GM23338 (cell line): Measurements from ENCODE around the gene LAX1. TPM values are rescaled to one million over a fixed set of nuclear protein-coding genes. Genes with fewer than 3 reads are reported as not detected.
A peak's percentile ranks its signal among the peaks of the same experiment; 100 is the strongest.
"Not testable (repeated sequence)": the region's sequence is repeated elsewhere in the genome, so short reads cannot be mapped to it uniquely, and the experiment has no call there.

Experiments
- ATAC-seq: fragments of 200-7000 bp; cut with Tn5 transposase; 3 replicates; pipeline ENCODE4 v1.9.1; 2020
- DNase-seq: peaks from one replicate; pipeline ENCODE4 v3.0.0-alpha.2; 2015; ENCODE audit warnings: low spot score
- H2AFZ ChIP-seq: fragments of 200-600 bp; sonication (generic); 2 replicates; pipeline ENCODE4 v1.8.0; 2016; ENCODE audit warnings: antibody characterized with exemption, mild to moderate bottlenecking, moderate library complexity
- H3F3A ChIP-seq: fragments of 200-600 bp; sonication (generic); replicated peaks from 2 replicates; pipeline ENCODE4 v1.8.0; 2017; ENCODE audit warnings: antibody characterized with exemption, mixed run types, low read depth
- H3K27ac ChIP-seq: fragments of 200-600 bp; sonication (generic); 2 replicates; pipeline ENCODE4 v1.6.1; 2016; ENCODE audit warnings: low read depth
- H3K27me3 ChIP-seq: fragments of 200-600 bp; sonication (generic); 2 replicates; pipeline ENCODE4 v1.8.0; 2016; ENCODE audit warnings: mild to moderate bottlenecking, mixed run types, moderate library complexity; ENCODE audit not compliant: insufficient read depth
- H3K36me3 ChIP-seq: fragments of 200-600 bp; sonication (generic); 2 replicates; pipeline ENCODE4 v1.8.0; 2016; ENCODE audit warnings: mild to moderate bottlenecking; ENCODE audit not compliant: insufficient read depth
- H3K4me1 ChIP-seq: fragments of 200-600 bp; sonication (generic); 2 replicates; pipeline ENCODE4 v1.8.0; 2016; ENCODE audit warnings: mild to moderate bottlenecking, moderate library complexity; ENCODE audit not compliant: insufficient read depth
- H3K4me2 ChIP-seq: fragments of 200-600 bp; sonication (generic); 2 replicates; pipeline ENCODE4 v1.7.1; 2017; ENCODE audit warnings: mixed run types
- H3K4me3 ChIP-seq: fragments of 200-600 bp; sonication (generic); 2 replicates; pipeline ENCODE4 v1.6.1; 2016; ENCODE audit warnings: mixed run types
- H3K79me2 ChIP-seq: fragments of 200-600 bp; sonication (generic); replicated peaks from 2 replicates; pipeline ENCODE4 v1.8.0; 2017; ENCODE audit warnings: mild to moderate bottlenecking; ENCODE audit not compliant: insufficient read depth
- H3K9me2 ChIP-seq: fragments of 200-600 bp; sonication (generic); 2 replicates; pipeline ENCODE4 v1.8.0; 2017; ENCODE audit not compliant: insufficient read depth
- H4K20me1 ChIP-seq: fragments of 200-600 bp; sonication (generic); replicated peaks from 2 replicates; pipeline ENCODE4 v1.8.0; 2017; ENCODE audit warnings: mild to moderate bottlenecking; ENCODE audit not compliant: insufficient read depth
- H3K27ac Mint-ChIP-seq: 2 replicates; pipeline ENCODE4 v1.8.0; 2020; ENCODE audit warnings: inconsistent platforms, mild to moderate bottlenecking, moderate library complexity, mixed read lengths
- H3K27me3 Mint-ChIP-seq: 3 replicates; pipeline ENCODE4 v1.8.0; 2022; ENCODE audit warnings: low read depth, mild to moderate bottlenecking, moderate library complexity, mixed read lengths, inconsistent platforms; ENCODE audit not compliant: insufficient read depth, poor library complexity
- H3K36me3 Mint-ChIP-seq: 3 replicates; pipeline ENCODE4 v1.8.0; 2021; ENCODE audit warnings: low read depth, mild to moderate bottlenecking, inconsistent platforms, moderate library complexity, mixed read lengths
- H3K4me1 Mint-ChIP-seq: 3 replicates; pipeline ENCODE4 v1.8.0; 2020; ENCODE audit warnings: mild to moderate bottlenecking, inconsistent platforms, mixed read lengths
- H3K4me3 Mint-ChIP-seq: 3 replicates; pipeline ENCODE4 v1.8.0; 2021; ENCODE audit warnings: moderate library complexity, mild to moderate bottlenecking, inconsistent platforms, mixed read lengths
- H3K9me3 Mint-ChIP-seq: 3 replicates; pipeline ENCODE4 v1.8.0; 2020; ENCODE audit warnings: moderate library complexity, mild to moderate bottlenecking, inconsistent platforms, mixed read lengths
- CREB1 ChIP-seq: fragments of 250-450 bp; sonication (Bioruptor Pico); IDR thresholded peaks from 2 replicates; pipeline ENCODE4 v1.5.0; 2020; ENCODE audit warnings: low read depth, mild to moderate bottlenecking, moderate library complexity
- JUNB ChIP-seq: IDR thresholded peaks from one replicate; pipeline ENCODE4 v1.6.1; 2016; ENCODE audit warnings: antibody characterized with exemption; ENCODE audit not compliant: unreplicated experiment
- REST ChIP-seq: IDR thresholded peaks from one replicate; pipeline ENCODE4 v1.6.1; 2018; ENCODE audit warnings: antibody characterized with exemption; ENCODE audit not compliant: unreplicated experiment
- ZNF114 ChIP-seq: fragments of 250-450 bp; sonication (Bioruptor Pico); IDR thresholded peaks from 2 replicates; pipeline ENCODE4 v1.5.0; 2020; ENCODE audit warnings: mild to moderate bottlenecking, moderate library complexity
- ZNF331 ChIP-seq: fragments of 250-450 bp; sonication (Bioruptor Pico); IDR thresholded peaks from 2 replicates; pipeline ENCODE4 v1.5.0; 2020; ENCODE audit warnings: low read depth, mild to moderate bottlenecking, moderate library complexity
- ZNF462 ChIP-seq: fragments of 250-450 bp; sonication (Bioruptor Pico); IDR thresholded peaks from 2 replicates; pipeline ENCODE4 v1.5.0; 2020; ENCODE audit warnings: mild to moderate bottlenecking, moderate library complexity
- polyA plus RNA-seq: library from polyadenylated mRNA; unstranded; fragments of >200 nt; fragmentation: Nextera tagmentation; extraction: Ambion mirVana; gene quantifications from 2 replicates; pipeline ENCODE4 v1.2.1, GENCODE V29; 2016
- total RNA-seq: library from RNA; depleted of rRNA; stranded (reverse); fragments of >200 nt; shearing (Covaris generic); gene quantifications from 2 replicates; pipeline ENCODE4 v1.2.3, GENCODE V29; 2014

LAX1 gene
- total and polyA plus RNA-seq, 2 experiments from 2014 or later = not detected

- no peaks in the 10 kb centered on the region for H3K36me3 Mint-ChIP-seq
- H3K27ac Mint-ChIP-seq = no peak overlapping the region
- peaks cover under 1% of the 10 kb centered on the region for H3K27me3 Mint-ChIP-seq
- H3K4me3 ChIP-seq = no peak overlapping the region
- H3F3A ChIP-seq = no peaks in the 10 kb centered on the region
- no peaks in the 10 kb centered on the region for H3K36me3 ChIP-seq
- H3K9me2 ChIP-seq = 0 out of 2 replicates have a peak, but pooled peaks cover 3% of the 10 kb centered on the region
- DNase-seq (no peak), ATAC-seq (no peak)
- TF ChIP-seq ZNF114 (CRISPR knock-in tag) (no peak), CREB1 (no peak), JUNB (no peak), ZNF331 (CRISPR knock-in tag) (no peak), REST (no peak)
- H3K9me3 Mint-ChIP-seq = no peaks in the 10 kb centered on the region
- no peaks in the 10 kb centered on the region for H3K27me3 ChIP-seq
- no peaks in the 10 kb centered on the region for H4K20me1 ChIP-seq
- H3K27ac ChIP-seq = no peak overlapping the region
- no peak overlapping the region for H3K4me2 ChIP-seq
- peaks cover 3% of the 10 kb centered on the region; the same call in 1 of the 2 replicates for H3K4me1 ChIP-seq
- H3K4me1 Mint-ChIP-seq = no peaks in the 10 kb centered on the region
- no peaks in the 10 kb centered on the region for H3K79me2 ChIP-seq
- no peak overlapping the region for H2AFZ ChIP-seq
- no peak overlapping the region for H3K4me3 Mint-ChIP-seq
Observed at GRCh38 chr1:203760506-203760905, 4.5 kb upstream of the LAX1 start.

- not testable (repeated sequence) for H4K20me1 ChIP-seq, H3K9me2 ChIP-seq, H3K4me2 ChIP-seq, H3K36me3 Mint-ChIP-seq, DNase-seq, H3K27ac ChIP-seq, H3K36me3 ChIP-seq, H3K4me3 ChIP-seq, H3K27me3 ChIP-seq, H3F3A ChIP-seq, H3K9me3 Mint-ChIP-seq, H3K4me3 Mint-ChIP-seq, H3K4me1 ChIP-seq, H3K79me2 ChIP-seq, ATAC-seq, H3K27me3 Mint-ChIP-seq, H3K27ac Mint-ChIP-seq, H3K4me1 Mint-ChIP-seq
- 0 out of 2 replicates have a peak overlapping the region, but pooled peaks have one; percentile 38 for H2AFZ ChIP-seq
Observed at GRCh38 chr1:203761958-203762357, 3.0 kb upstream of the LAX1 start.

- H3K9me3 Mint-ChIP-seq = no peaks in the 10 kb centered on the region
- H3K27ac ChIP-seq = no peak overlapping the region
- peaks cover 3% of the 10 kb centered on the region; the same call in 1 of the 2 replicates for H3K4me1 ChIP-seq
- no peak overlapping the region for H3K4me3 ChIP-seq
- 0 out of 2 replicates have a peak, but pooled peaks cover 6% of the 10 kb centered on the region for H3K9me2 ChIP-seq
- H3K4me1 Mint-ChIP-seq = no peaks in the 10 kb centered on the region
- no peaks in the 10 kb centered on the region for H3K36me3 Mint-ChIP-seq
- ATAC-seq (no peak), DNase-seq (no peak)
- no peaks in the 10 kb centered on the region for H3K36me3 ChIP-seq
- no peak overlapping the region for H2AFZ ChIP-seq
- H4K20me1 ChIP-seq = no peaks in the 10 kb centered on the region
- H3K79me2 ChIP-seq = no peaks in the 10 kb centered on the region
- no peaks in the 10 kb centered on the region for H3K27me3 ChIP-seq
- H3K4me2 ChIP-seq = no peak overlapping the region
- H3K27me3 Mint-ChIP-seq = peaks cover 4% of the 10 kb centered on the region
- no peak overlapping the region for H3K4me3 Mint-ChIP-seq
- no peaks in the 10 kb centered on the region for H3F3A ChIP-seq
- H3K27ac Mint-ChIP-seq = no peak overlapping the region
- TF ChIP-seq ZNF462 (CRISPR knock-in tag) (no peak), JUNB (no peak)
Observed at GRCh38 chr1:203763505-203763904, 1.5 kb upstream of the LAX1 start.
